HG03095 (cell line): Measurements from ENCODE around the gene OGFRL1.
A peak's percentile ranks its signal among the peaks of the same experiment; 100 is the strongest.

Source experiments
- ATAC-seq: cut with Tn5 transposase; IDR thresholded peaks from one replicate; pipeline ENCODE4 v1.9.1; 2021; ENCODE audit warnings: moderate library complexity; ENCODE audit not compliant: unreplicated experiment

Gene OGFRL1

GRCh38 chr6:71284785-71285184 is 3.8 kb upstream of the OGFRL1 start:
- no peak for ATAC-seq

DNA sequence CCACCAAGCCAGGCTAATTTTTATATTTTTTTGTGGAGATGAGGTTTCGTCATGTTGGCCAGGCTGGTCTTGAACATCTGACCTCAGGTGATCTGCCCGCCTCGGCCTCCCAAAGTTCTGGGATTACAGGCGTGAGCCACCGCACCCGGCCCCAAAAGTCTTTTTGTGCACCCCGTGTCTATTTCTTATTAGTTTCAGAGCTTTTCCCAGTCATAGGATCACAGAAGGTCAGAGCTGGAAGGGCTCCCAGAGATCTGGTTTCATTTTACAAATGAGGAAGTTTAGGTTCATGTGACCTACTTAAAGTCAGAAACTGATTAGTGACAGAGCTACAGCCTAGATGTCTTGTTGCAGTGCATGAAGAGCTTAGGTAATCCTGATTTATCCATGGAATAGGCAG is 1.6 kb upstream of the OGFRL1 start:
- ATAC-seq = no peak

- no peak for ATAC-seq
Observed at GRCh38 chr6:71287926-71288227, 734 bp upstream of the OGFRL1 start.

DNA sequence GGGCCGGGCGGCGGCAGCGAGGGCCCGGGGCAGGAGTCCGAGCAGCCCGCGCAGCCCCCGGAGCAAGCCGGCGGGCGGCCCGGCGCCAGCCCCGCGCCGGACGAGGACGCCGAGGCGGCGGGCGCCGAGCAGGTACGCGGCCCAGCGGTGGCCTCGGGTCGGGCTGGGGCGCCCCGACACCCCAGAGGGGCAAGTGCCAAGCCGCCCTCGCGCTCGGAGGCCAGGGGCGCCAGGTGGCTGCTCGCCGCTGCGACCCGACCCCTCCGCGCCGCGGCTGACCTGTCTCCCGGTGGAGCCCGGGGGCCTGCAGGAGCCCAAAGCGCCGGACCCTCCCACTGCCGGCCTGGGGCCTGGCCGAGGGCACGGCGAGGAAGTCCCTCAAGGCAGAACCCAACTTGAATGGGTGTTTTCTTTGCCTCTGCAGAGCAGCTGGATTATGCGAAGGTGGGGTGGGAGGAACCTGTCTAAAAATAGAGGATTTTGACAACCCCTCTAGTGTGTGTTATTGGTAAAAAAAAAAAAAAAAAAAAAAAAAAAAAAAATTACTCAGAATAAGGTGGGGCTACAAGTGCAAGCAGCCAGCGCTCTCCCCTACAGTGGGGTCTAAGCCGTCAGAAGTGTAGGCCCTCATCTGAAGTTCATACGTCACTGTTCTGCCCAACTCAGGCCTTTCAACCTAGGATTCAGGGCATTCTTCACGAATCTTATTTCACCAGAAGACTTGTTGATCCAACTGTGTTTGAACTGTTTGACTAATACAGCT is 609 bp downstream of the OGFRL1 start:
- peak; percentile 31 for ATAC-seq

- ATAC-seq = no peak
Observed at GRCh38 chr6:71289802-71290175, 1.2 kb downstream of the OGFRL1 start.

- ATAC-seq = no peak
Observed at GRCh38 chr6:71290611-71291010, 2.0 kb downstream of the OGFRL1 start.

DNA sequence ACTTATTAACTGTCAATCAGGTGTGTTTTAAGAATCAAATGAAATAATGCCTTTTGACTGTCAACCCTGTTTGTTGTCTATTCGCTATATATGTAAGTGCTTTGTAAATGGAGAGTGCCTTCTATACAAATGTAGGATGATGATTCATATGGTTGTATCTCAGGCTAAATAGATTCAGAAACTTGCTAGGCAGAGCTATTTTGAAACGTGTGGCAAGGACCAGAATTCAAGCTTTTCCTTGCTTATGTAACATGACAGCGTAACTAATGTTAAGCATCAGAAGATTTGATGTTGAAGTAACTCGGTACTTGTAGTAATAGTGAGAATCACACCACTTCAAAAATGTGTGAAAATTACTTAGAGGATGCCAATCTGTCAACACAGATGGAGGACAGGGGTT is 3.4 kb downstream of the OGFRL1 start:
- ATAC-seq = no peak

GRCh38 chr6:71294121-71294523 is 5.5 kb downstream of the OGFRL1 start:
- ATAC-seq = no peak

- ATAC-seq = no peak
Observed at GRCh38 chr6:71298459-71298858, 9.8 kb downstream of the OGFRL1 start.

GRCh38 chr6:71299541-71300470 is 11.2 kb downstream of the OGFRL1 start:
- ATAC-seq = no peak

DNA sequence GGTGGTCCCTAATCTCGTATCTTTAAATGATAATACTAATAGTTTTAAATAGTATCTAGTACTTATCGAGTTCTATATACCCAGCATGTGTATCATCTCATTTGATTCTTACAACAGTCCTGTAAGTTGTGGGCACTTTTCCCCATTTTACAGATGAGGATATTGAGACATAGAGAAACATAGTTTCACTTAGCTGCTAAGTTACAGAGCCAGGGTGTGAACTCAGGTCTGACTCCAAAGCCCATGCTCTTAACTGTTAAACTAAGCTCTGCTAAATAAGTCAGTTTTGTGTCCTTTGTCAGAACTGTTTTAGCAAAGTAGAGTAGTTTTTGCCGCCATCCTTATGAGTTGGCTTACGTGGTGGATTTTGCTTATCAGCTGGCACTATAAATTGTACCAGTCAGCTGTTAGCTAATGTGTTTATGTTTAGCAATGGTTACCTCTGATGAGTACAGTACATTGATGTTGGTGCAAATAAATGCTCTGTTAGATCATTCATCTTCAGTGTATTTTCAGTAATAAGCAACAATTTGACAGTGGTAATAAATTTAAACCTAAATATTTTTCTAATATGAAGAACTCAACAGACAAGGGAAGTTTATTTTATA is 12.1 kb downstream of the OGFRL1 start:
- ATAC-seq = no peak

GRCh38 chr6:71301546-71301945 is 12.9 kb downstream of the OGFRL1 start:
- ATAC-seq = no peak

DNA sequence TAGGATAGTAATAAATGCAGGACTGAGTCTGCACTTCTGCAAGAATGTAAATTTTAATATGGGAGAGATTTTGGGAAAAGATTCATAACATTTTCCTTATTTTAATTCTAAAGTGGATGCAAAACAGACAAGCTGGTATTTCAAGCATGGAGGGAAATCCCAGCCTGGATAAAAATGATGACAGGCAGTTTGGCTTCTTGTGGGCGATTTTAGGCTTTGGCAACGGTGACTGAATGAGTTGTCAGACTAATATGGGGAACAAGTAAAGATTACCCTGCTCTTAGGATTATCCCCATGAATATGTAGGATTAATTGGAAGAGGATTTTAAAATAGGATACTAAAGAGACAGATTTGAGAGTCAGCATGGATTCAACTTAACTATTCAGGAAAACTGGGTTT is 21.0 kb downstream of the OGFRL1 start:
- no peak for ATAC-seq

- ATAC-seq = no peak
Observed at GRCh38 chr6:71310261-71310660, 21.6 kb downstream of the OGFRL1 start.

GRCh38 chr6:71312089-71312488 is 23.5 kb downstream of the OGFRL1 start:
- ATAC-seq = no peak

- no peak for ATAC-seq
Observed at GRCh38 chr6:71317441-71317840, 28.8 kb downstream of the OGFRL1 start.

- no peak for ATAC-seq
Observed at GRCh38 chr6:71320041-71320440, 31.4 kb downstream of the OGFRL1 start.

DNA sequence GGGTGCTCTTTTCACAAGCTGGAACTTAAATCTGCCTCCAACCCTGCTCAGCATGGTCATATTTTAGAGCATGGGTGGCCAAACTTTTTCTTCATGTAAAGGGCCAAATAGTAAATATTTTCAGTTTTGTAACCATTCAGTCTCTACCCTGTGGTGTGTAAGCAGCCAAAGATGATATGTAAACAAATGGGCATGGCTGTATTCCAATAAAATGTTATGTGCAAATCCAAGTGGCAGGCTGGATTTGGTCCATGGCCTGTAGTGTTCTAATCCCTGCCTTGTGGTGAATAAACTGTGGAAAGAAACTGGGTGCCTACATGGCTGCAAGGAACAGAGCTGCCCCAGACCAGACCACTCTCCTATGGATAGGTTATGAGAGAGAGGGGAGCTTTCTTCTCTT is 32.7 kb downstream of the OGFRL1 start:
- ATAC-seq = no peak

GRCh38 chr6:71324194-71324785 is 35.7 kb downstream of the OGFRL1 start:
- ATAC-seq = no peak

- ATAC-seq = no peak
Observed at GRCh38 chr6:71326611-71327010, 38.0 kb downstream of the OGFRL1 start.

DNA sequence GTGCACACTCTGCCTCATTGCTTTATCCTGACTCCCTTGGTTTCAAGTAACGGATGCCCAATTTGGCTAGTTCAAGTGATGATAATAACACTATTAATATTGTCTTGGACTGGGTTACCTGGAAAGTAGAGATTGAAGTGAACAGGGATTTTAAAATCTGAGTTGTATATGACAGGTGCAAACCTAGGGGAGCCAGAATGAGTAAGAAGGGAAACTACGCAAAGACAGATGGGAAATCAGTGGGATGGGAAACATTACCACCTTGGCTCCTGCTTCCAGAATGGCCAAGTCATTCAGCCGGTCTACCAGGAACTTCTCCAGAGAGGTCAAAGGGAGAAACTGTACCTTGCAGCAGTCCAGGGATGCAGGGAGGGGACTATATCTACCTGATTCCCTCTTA is 41.9 kb downstream of the OGFRL1 start:
- ATAC-seq = no peak

DNA sequence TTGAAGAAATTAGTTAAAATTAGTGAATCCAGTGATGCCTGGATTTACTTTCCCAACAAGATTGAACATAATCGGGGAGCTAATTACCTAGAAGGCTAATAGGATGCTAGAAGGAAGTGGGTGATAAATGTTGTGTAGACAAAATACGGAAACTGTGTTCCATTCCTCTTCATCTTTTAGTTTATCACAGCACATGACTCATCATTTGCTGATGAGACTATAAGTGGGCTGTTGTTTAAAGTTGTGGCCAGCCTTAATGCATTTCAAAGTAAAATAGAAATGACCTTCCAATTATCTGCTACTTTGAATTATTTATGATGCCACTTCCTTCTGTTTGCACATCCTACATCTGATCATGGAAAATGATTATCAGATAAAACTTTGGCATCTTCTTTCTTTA is 43.4 kb downstream of the OGFRL1 start:
- no peak for ATAC-seq
